K562 (cell line): ENCODE results near the gene GNAI3. TPM values are rescaled to one million over a fixed set of nuclear protein-coding genes. Genes with fewer than 3 reads are reported as not detected.

Experiments used
- CTCF ChIP-seq, 3 experiments: IDR thresholded peaks in 2 of 3; conservative IDR thresholded peaks in 1 of 3; 2 replicates each; pipeline ENCODE4 v1.5.1; 2011 to 2012; ENCODE audit warnings: low read length in 3 of 3, mild to moderate bottlenecking in 3 of 3, control low read depth in 2 of 3, improper control_type of control experiment in 1 of 3, inconsistent platforms in 1 of 3, low read depth in 1 of 3, mixed read lengths in 1 of 3, moderate library complexity in 1 of 3; ENCODE audit not compliant: insufficient read depth in 2 of 3
- FOXK2 ChIP-seq, 2 experiments: fragments of 450-650 bp; IDR thresholded peaks in 1 of 2; conservative IDR thresholded peaks in 1 of 2; 2 replicates each; pipeline ENCODE4 v1.6.1; 2016; ENCODE audit warnings: low read depth in 2 of 2, mild to moderate bottlenecking in 1 of 2
- KLF6 ChIP-seq: fragments of 250-450 bp; sonication (Bioruptor Pico); IDR thresholded peaks from 2 replicates; pipeline ENCODE4 v1.4.0; 2020; ENCODE audit warnings: mild to moderate bottlenecking, moderate library complexity, borderline replicate concordance
- MEIS2 ChIP-seq: fragments of 450-650 bp; IDR thresholded peaks from 2 replicates; pipeline ENCODE4 v1.6.1; 2014; ENCODE audit warnings: mild to moderate bottlenecking; ENCODE audit not compliant: partially characterized antibody
- RBFOX2 ChIP-seq: fragments of 200-400 bp; formaldehyde crosslinking; IDR thresholded peaks from 2 replicates; pipeline ENCODE4 v1.6.1; 2017; ENCODE audit warnings: low read depth, mild to moderate bottlenecking, low read length, moderate library complexity
- TEAD4 ChIP-seq, 2 experiments: sonication (generic) in 1 of 2; formaldehyde crosslinking in 1 of 2; IDR thresholded peaks; 2 replicates each; pipeline versions ENCODE4 v1.6.1 to v1.8.0; 2012 to 2022; ENCODE audit warnings: borderline replicate concordance in 1 of 2, inconsistent platforms in 1 of 2, low read length in 1 of 2, mild to moderate bottlenecking in 1 of 2, missing genetic modification reagents in 1 of 2
- ZBTB33 ChIP-seq: sonication (generic); formaldehyde crosslinking; IDR thresholded peaks from 2 replicates; pipeline ENCODE4 v1.8.1; 2023; ENCODE audit warnings: mild to moderate bottlenecking, missing genetic modification reagents
- ZNF384 ChIP-seq: IDR thresholded peaks from 2 replicates; pipeline ENCODE4 v1.6.1; 2012; ENCODE audit warnings: low read depth, low read length, improper control_type of control experiment
- ZNF639 ChIP-seq, 2 experiments: fragments of 200-800 bp in 1 of 2; sonication (Bioruptor generic) in 1 of 2; sonication (generic) in 1 of 2; formaldehyde crosslinking in 1 of 2; IDR thresholded peaks in 1 of 2; conservative IDR thresholded peaks in 1 of 2; 2 replicates each; pipeline versions ENCODE4 v1.5.0 to v1.6.1; 2016 to 2020; ENCODE audit warnings: missing compliant biosample characterization in 1 of 2, missing genetic modification characterization in 1 of 2, missing genetic modification reagents in 1 of 2
- ZNF668 ChIP-seq: fragments of 250-450 bp; sonication (Bioruptor Pico); IDR thresholded peaks from 2 replicates; pipeline ENCODE4 v1.8.0; 2022; ENCODE audit warnings: mild to moderate bottlenecking, inconsistent platforms
- polyA plus RNA-seq, 8 experiments: library from polyadenylated mRNA; depleted of rRNA in 4 of 8; stranded (reverse) in 5 of 8; unstranded in 3 of 8; fragments of >200 nt; fragmentation: Nextera tagmentation in 2 of 8; fragmentation: Illumina TruSeq in 1 of 8; extraction: Ambion mirVana in 2 of 8; extraction: Trizol in 1 of 8; gene quantifications; 2 replicates each; pipeline versions ENCODE4 v1.2.1 to v1.2.3, GENCODE V29; 2011 to 2014; ENCODE audit warnings: inconsistent platforms in 1 of 8, missing spikeins in 1 of 8
- total RNA-seq, 7 experiments: library from RNA; depleted of rRNA in 6 of 7; stranded (reverse); fragments of >200 nt in 6 of 7; fragmentation: Illumina TruSeq in 2 of 7; extraction: Trizol in 2 of 7; gene quantifications; 2 replicates each; pipeline versions ENCODE4 v1.2.1 to v1.2.3, GENCODE V29; 2011 to 2021; ENCODE audit warnings: low replicate concordance in 1 of 7

Gene GNAI3
- total and polyA plus RNA-seq, 9 of the 15 experiments (the other 6 are each of a cell fraction or from before 2014, with no cell fraction given) = 6.3 to 13.2 (median 8.9) TPM

- TF ChIP-seq TEAD4 (IDR thresholded peaks at IDR 0.05; ENCODE audit: low read length) = no peak
- TF ChIP-seq TEAD4 (CRISPR knock-in tag; IDR thresholded peaks at IDR 0.05; ENCODE audit: borderline replicate concordance) = no peak
- peak; percentile 36 for TF ChIP-seq RBFOX2
- TF ChIP-seq CTCF (IDR thresholded peaks at IDR 0.05 in 2 of 3, conservative IDR thresholded peaks at IDR 0.05 in 1 of 3; ENCODE audit: insufficient read depth in 2 of 3, low read depth in 1 of 3, low read length in 3 of 3) = peak in 2 of 3 experiments; percentile 25 to 26; a peak in 1 of 6 replicates
- TF ChIP-seq FOXK2 (conservative IDR thresholded peaks at IDR 0.05 in 1 of 2, IDR thresholded peaks at IDR 0.05 in 1 of 2; ENCODE audit: low read depth in 2 of 2) = no peak
- TF ChIP-seq ZBTB33 = peak; percentile 59; the same call in 1 of the 2 replicates
- no peak for TF ChIP-seq ZNF639 (CRISPR knock-in tag; conservative IDR thresholded peaks at IDR 0.05 in 1 of 2, IDR thresholded peaks at IDR 0.05 in 1 of 2)
- TF ChIP-seq ZNF384 = no peak
- TF ChIP-seq ZNF668 = no peak
- TF ChIP-seq KLF6 (CRISPR knock-in tag) = no peak
- TF ChIP-seq MEIS2 = no peak
Observed at GRCh38 chr1:109625601-109626560, 77.5 kb downstream of the GNAI3 start (continued).
